Measurements from ENCODE around the gene IL9. TPM values are rescaled to one million over a fixed set of nuclear protein-coding genes. Genes with fewer than 3 reads are reported as not detected.

IL9 gene
- total and polyA plus RNA-seq, 2 experiments from 2014 or later, result not detected

DNA sequence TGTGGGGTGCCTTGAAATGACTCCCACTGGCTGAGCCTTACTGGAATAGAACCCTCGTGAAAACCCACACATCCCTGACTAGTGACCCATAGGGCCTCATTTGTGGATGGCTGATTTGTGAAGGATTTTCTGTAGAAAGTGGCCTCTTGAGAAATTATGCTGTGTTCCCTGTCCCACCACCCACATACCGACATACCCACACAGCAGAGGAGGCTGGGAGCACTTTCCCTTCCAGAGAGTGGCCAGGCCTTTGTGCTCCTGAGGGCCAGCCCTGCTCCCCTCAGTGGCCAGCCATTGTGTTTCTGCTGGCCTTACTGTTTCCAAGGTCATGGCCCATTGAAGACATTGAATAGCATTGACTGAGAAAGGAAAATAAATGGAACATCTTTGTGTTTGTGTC lies 29.6 kb downstream of the IL9 start:
- WGBS, 2 experiments (ENCODE audit: low coverage in 1 of 2, low lambda C conversion rate in 2 of 2, missing lambda C conversion rate in 2 of 2), result 42 to 47% methylated on average over 2 of the region's 2 CpGs
- no peaks in the 10 kb centered on the region for H3K9me3 ChIP-seq (ENCODE audit: low read depth)
- H3K27me3 ChIP-seq (replicated peaks; ENCODE audit: insufficient read depth), result peaks cover 16% of the 10 kb centered on the region
- H2AFZ ChIP-seq, result no peak overlapping the region
- no peak for TF ChIP-seq EZH2 (IDR thresholded peaks at IDR 0.05; ENCODE audit: insufficient read depth, poor library complexity, severe bottlenecking)
- no peak for TF ChIP-seq EZH2phosphoT487 (IDR thresholded peaks at IDR 0.05; ENCODE audit: insufficient read depth, low read depth)
- no peaks in the 10 kb centered on the region for H3K36me3 ChIP-seq (ENCODE audit: low read depth)
- H4K20me1 ChIP-seq (ENCODE audit: insufficient read depth), result no peaks in the 10 kb centered on the region
- DNase-seq, result no peak
- no peaks in the 10 kb centered on the region for H3K9me2 ChIP-seq (ENCODE audit: insufficient read depth)
- no peaks in the 10 kb centered on the region for H3K4me1 ChIP-seq (ENCODE audit: insufficient read depth)
- H3K9ac ChIP-seq, result no peak overlapping the region
- H3K4me2 ChIP-seq (ENCODE audit: unreplicated experiment), result no peak overlapping the region
- no peak overlapping the region for H3K4me3 ChIP-seq
- H3K79me2 ChIP-seq (ENCODE audit: insufficient read depth), result no peaks in the 10 kb centered on the region
- no peak overlapping the region for H3K27ac ChIP-seq
- in situ Hi-C loops (cut with MboI), result no loop called here
- no peaks in the 10 kb centered on the region for H3F3A ChIP-seq (ENCODE audit: insufficient read depth)

DNA sequence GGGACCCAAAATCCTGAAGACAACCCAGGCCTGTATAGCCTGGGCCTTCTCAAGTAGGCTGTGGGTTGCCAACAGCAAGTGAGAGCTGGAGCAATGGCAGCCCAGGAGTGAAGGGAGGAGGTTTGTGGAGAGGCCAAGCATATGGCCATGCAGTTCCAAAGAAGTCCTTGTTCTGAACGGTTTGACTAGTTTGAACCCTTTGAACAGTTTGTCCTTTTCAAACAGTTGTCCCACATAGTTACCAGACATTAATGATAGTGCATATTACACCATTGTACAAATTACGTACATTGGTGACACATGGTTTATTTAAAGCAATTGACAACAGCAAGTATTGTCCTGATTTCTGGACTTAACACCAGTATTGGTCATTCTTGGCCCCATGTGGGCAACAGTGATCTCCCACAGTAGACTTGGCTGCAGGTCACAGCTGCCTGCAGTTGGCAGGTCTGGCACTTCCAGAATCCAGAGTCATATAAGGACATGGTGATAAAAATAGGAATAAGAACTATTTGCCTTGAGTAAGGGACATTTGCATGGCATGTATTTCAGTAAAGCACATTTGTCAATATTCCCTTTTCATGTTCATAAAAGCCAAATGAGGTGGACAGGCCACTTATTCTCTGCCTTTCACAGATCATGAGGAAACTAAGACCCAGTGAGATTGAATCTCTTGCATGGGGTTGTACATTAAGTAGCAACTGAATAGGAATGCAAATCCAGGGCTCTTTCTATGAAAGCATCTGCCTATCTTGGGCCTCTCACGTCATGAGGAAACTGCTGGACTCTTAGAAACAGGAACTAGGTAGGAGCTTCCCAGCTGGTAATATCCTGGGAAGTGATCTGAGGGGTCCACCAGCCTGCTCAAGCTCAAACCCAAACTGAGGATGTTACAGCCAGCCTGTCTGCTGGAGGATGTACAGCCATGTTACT lies 30.9 kb downstream of the IL9 start:
- in situ Hi-C loops (cut with MboI), result no loop called here
- Histone ChIP-seq H3K9ac (no peak overlapping the region), H3K36me3 (ENCODE audit: low read depth) (no peaks in the 10 kb centered on the region), H4K20me1 (ENCODE audit: insufficient read depth) (no peaks in the 10 kb centered on the region), H2AFZ (no peak overlapping the region), H3K4me3 (no peak overlapping the region), H3K4me2 (ENCODE audit: unreplicated experiment) (no peak overlapping the region), H3K27me3 (replicated peaks; ENCODE audit: insufficient read depth) (peaks cover 16% of the 10 kb centered on the region), H3K9me2 (ENCODE audit: insufficient read depth) (no peaks in the 10 kb centered on the region), H3F3A (ENCODE audit: insufficient read depth) (no peaks in the 10 kb centered on the region), H3K27ac (no peak overlapping the region), H3K4me1 (ENCODE audit: insufficient read depth) (no peaks in the 10 kb centered on the region), H3K9me3 (ENCODE audit: low read depth) (no peaks in the 10 kb centered on the region), H3K79me2 (ENCODE audit: insufficient read depth) (no peaks in the 10 kb centered on the region)
- 28 to 44% methylated on average over 3 of the region's 3 CpGs for WGBS, 2 experiments (ENCODE audit: low coverage in 1 of 2, low lambda C conversion rate in 2 of 2, missing lambda C conversion rate in 2 of 2)
- DNase-seq, result no peak
- TF ChIP-seq EZH2phosphoT487 (IDR thresholded peaks at IDR 0.05; ENCODE audit: insufficient read depth, low read depth) (no peak), EZH2 (IDR thresholded peaks at IDR 0.05; ENCODE audit: insufficient read depth, poor library complexity, severe bottlenecking) (no peak)

DNA sequence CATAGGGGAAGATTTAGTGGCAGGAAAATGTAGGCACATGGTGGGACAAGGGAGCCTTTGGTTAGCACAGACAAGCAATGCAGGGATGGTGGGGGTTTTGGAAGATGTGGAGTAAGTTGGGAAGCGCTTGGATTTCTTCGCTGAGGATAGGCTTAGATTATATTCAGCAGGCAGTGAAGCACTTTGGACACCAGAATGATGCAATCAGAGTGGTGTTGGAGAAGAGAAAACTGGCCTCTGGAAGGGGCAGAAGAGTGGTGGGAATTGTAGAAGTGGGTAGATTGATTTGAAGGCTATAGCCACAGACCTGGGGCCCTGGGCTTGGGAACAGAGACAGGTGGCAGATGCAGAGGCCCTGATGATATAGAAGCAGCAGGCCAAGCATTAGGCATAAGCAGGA lies 32.9 kb downstream of the IL9 start:
- WGBS, 2 experiments (ENCODE audit: low coverage in 1 of 2, low lambda C conversion rate in 2 of 2, missing lambda C conversion rate in 2 of 2), result 92 to 97% methylated on average over 2 of the region's 2 CpGs
- in situ Hi-C loops (cut with MboI), result no loop called here

DNA sequence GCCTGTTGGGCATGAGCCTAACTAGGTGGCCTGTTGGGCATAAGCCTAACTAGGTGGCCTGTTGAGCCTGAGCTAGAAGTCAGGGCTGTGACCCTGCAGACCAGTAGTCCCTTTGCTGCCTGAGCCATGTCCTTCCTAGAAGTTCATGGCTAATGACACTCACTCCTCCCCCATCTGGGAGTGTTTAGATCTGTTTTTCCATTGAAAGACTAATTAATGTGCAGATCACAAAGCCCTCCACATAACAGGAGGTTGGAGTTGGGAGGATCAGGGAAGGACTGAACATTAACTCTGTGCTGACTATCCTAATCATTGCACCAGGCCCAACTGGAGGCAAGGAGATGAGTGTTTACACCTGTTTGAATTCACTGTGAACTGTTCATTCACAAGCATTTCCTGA lies 33.6 kb downstream of the IL9 start:
- Histone ChIP-seq H3K9me3 (ENCODE audit: low read depth) (no peaks in the 10 kb centered on the region), H3K9me2 (ENCODE audit: insufficient read depth) (no peaks in the 10 kb centered on the region), H3K9ac (no peak overlapping the region), H3K79me2 (ENCODE audit: insufficient read depth) (no peaks in the 10 kb centered on the region), H3K4me3 (no peak overlapping the region), H3K4me2 (ENCODE audit: unreplicated experiment) (no peak overlapping the region), H4K20me1 (ENCODE audit: insufficient read depth) (no peaks in the 10 kb centered on the region), H3K4me1 (ENCODE audit: insufficient read depth) (no peaks in the 10 kb centered on the region), H3K36me3 (ENCODE audit: low read depth) (no peaks in the 10 kb centered on the region), H3K27ac (no peak overlapping the region), H3K27me3 (replicated peaks; ENCODE audit: insufficient read depth) (peaks cover 5% of the 10 kb centered on the region), H2AFZ (no peak overlapping the region), H3F3A (ENCODE audit: insufficient read depth) (no peaks in the 10 kb centered on the region)
- TF ChIP-seq EZH2 (IDR thresholded peaks at IDR 0.05; ENCODE audit: insufficient read depth, poor library complexity, severe bottlenecking) (no peak), EZH2phosphoT487 (IDR thresholded peaks at IDR 0.05; ENCODE audit: insufficient read depth, low read depth) (no peak)
- no peak for DNase-seq
- in situ Hi-C loops (cut with MboI), result no loop called here

More for the DNA sequence above, 32.9 kb downstream of the IL9 start:
- TF ChIP-seq EZH2phosphoT487 (IDR thresholded peaks at IDR 0.05; ENCODE audit: insufficient read depth, low read depth) (no peak), EZH2 (IDR thresholded peaks at IDR 0.05; ENCODE audit: insufficient read depth, poor library complexity, severe bottlenecking) (no peak)
- Histone ChIP-seq H3K27ac (no peak overlapping the region), H3F3A (ENCODE audit: insufficient read depth) (no peaks in the 10 kb centered on the region), H3K4me1 (ENCODE audit: insufficient read depth) (no peaks in the 10 kb centered on the region), H3K4me2 (ENCODE audit: unreplicated experiment) (no peak overlapping the region), H3K4me3 (no peak overlapping the region), H4K20me1 (ENCODE audit: insufficient read depth) (no peaks in the 10 kb centered on the region), H3K79me2 (ENCODE audit: insufficient read depth) (no peaks in the 10 kb centered on the region), H2AFZ (no peak overlapping the region), H3K9me2 (ENCODE audit: insufficient read depth) (no peaks in the 10 kb centered on the region), H3K36me3 (ENCODE audit: low read depth) (no peaks in the 10 kb centered on the region), H3K9ac (no peak overlapping the region), H3K9me3 (ENCODE audit: low read depth) (no peaks in the 10 kb centered on the region), H3K27me3 (replicated peaks; ENCODE audit: insufficient read depth) (peaks cover 9% of the 10 kb centered on the region)
- DNase-seq, result no peak

Measured in GM23248 (cell line).